DND-41 (cell line): ENCODE measurements around the gene CRIP1.

Experiments
- CTCF ChIP-seq: IDR thresholded peaks from 2 replicates; pipeline ENCODE4 v1.5.1; 2012; ENCODE audit warnings: borderline replicate concordance, low read length, moderate library complexity, mild to moderate bottlenecking; ENCODE audit not compliant: poor library complexity, severe bottlenecking; ENCODE audit errors: extremely low read depth
- EZH2 ChIP-seq: IDR thresholded peaks from 3 replicates; pipeline ENCODE4 v1.6.1; 2012; ENCODE audit warnings: borderline replicate concordance, low read depth, mild to moderate bottlenecking, moderate library complexity, low read length, inconsistent platforms; ENCODE audit not compliant: severe bottlenecking

GRCh38 chr14:105487986-105488777, 1.5 kb downstream of the CRIP1 start:
- no peak for TF ChIP-seq CTCF
- TF ChIP-seq EZH2 = no peak
